GM18502 (cell line): ENCODE results near the gene TM4SF20.

Experiments used
- ATAC-seq: cut with Tn5 transposase; IDR thresholded peaks from one replicate; pipeline ENCODE4 v1.9.1; 2021; ENCODE audit warnings: mild to moderate bottlenecking; ENCODE audit not compliant: unreplicated experiment, poor library complexity

Gene TM4SF20

GRCh38 chr2:227379095-227379494 is at the start of gene TM4SF20:
Gene TM4SF20, minus strand, starts transcription at chr2:227379306. Its CDS starts 38 bp downstream, at chr2:227379268.
- no peak for ATAC-seq

GRCh38 chr2:227428731-227429285 is 49.7 kb upstream of the TM4SF20 start:
- ATAC-seq, result no peak

GRCh38 chr2:227423656-227424499 is 44.8 kb upstream of the TM4SF20 start:
- no peak for ATAC-seq

- no peak for ATAC-seq
Measured at GRCh38 chr2:227420087-227421052, 41.3 kb upstream of the TM4SF20 start.

- no peak for ATAC-seq
Measured at GRCh38 chr2:227416701-227417100, 37.6 kb upstream of the TM4SF20 start.

GRCh38 chr2:227415538-227416424 is 36.7 kb upstream of the TM4SF20 start:
- ATAC-seq, result peak; percentile 41

GRCh38 chr2:227414846-227415245 is 35.7 kb upstream of the TM4SF20 start:
- no peak for ATAC-seq

GRCh38 chr2:227413371-227413770 is 34.3 kb upstream of the TM4SF20 start:
- ATAC-seq, result no peak

GRCh38 chr2:227412877-227413276 is 33.8 kb upstream of the TM4SF20 start:
- ATAC-seq, result no peak

- ATAC-seq, result no peak
Measured at GRCh38 chr2:227411990-227412350, 32.9 kb upstream of the TM4SF20 start.

GRCh38 chr2:227411320-227411989 is 32.3 kb upstream of the TM4SF20 start:
- peak; percentile 79 for ATAC-seq

- no peak for ATAC-seq
Measured at GRCh38 chr2:227410191-227410590, 31.1 kb upstream of the TM4SF20 start.

- no peak for ATAC-seq
Measured at GRCh38 chr2:227407591-227408151, 28.6 kb upstream of the TM4SF20 start.

GRCh38 chr2:227406177-227407031 is 27.3 kb upstream of the TM4SF20 start:
- ATAC-seq, result peak; percentile 45

GRCh38 chr2:227404585-227405271 is 25.6 kb upstream of the TM4SF20 start:
- ATAC-seq, result no peak

- no peak for ATAC-seq
Measured at GRCh38 chr2:227402959-227403358, 23.9 kb upstream of the TM4SF20 start.

- no peak for ATAC-seq
Measured at GRCh38 chr2:227402321-227402720, 23.2 kb upstream of the TM4SF20 start.
